ENCODE data around the gene HECW1. TPM values are rescaled to one million over a fixed set of nuclear protein-coding genes. Genes with fewer than 3 reads are reported as not detected.
A peak's percentile ranks its signal among the peaks of the same experiment; 100 is the strongest.
"Not testable (repeated sequence)": the region's sequence is repeated elsewhere in the genome, so short reads cannot be mapped to it uniquely, and the experiment has no call there.

The HECW1 gene
- polyA plus RNA-seq, 2 of the 4 experiments (the other 2 are of a cell fraction) = 11.3 TPM

DNA sequence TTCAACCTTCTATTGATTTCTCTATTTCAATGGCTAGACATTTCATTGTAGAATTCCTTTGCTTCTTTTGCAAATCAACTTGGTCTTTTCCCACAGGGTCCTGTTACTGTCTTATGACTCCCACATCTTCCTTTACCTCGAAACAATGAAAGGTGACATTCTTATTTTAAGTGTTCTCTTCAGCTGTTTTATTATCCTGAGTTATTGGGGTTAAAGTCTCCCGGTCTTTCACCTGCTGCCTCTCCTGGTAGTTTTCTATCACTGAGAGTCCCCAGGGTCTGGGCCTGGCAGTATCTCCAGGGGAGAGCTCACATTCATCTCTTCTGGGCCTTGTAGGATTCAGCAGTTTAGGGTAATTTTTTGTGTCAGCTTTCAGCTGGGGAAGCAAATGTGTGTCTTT lies 95.8 kb downstream of the HECW1 start:
- TF ChIP-seq RCOR1 (IDR thresholded peaks at IDR 0.05; ENCODE audit: low read depth, low read length) = no peak
- TF ChIP-seq ZFP36 (IDR thresholded peaks at IDR 0.05; ENCODE audit: borderline replicate concordance, partially characterized antibody) = no peak
- no peak for TF ChIP-seq JUNB (IDR thresholded peaks at IDR 0.05)
- TF ChIP-seq ZC3H11A (IDR thresholded peaks at IDR 0.05) = no peak
- no peak for TF ChIP-seq RAD21 (conservative IDR thresholded peaks at IDR 0.05 in 1 of 2, IDR thresholded peaks at IDR 0.05 in 1 of 2)
- no peak overlapping the region for H3K4me3 ChIP-seq
- DNase-seq (ENCODE audit: low read depth in 1 of 2, low spot score in 1 of 2) (no peak), FAIRE-seq (no peak), ATAC-seq (no peak)
- ChIA-PET POLR2A (no interaction called here), CTCF (interaction anchor here (0.9 to 1.8 kb wide), 3 partner anchors 9 to 267 kb away, joined by 3 to 4 read pairs (median 4); no protein-coding TSS in a partner anchor)
- no peaks in the 10 kb centered on the region for H3K9me3 ChIP-seq
- H3K27ac ChIP-seq = no peak overlapping the region
- H3K4me1 ChIP-seq = peaks cover 8% of the 10 kb centered on the region; the same call in 1 of the 3 replicates
- WGBS (ENCODE audit: missing lambda C conversion rate) = 43% methylated on average over 2 of the region's 2 CpGs
- no peak overlapping the region for H3K4me2 ChIP-seq

DNA sequence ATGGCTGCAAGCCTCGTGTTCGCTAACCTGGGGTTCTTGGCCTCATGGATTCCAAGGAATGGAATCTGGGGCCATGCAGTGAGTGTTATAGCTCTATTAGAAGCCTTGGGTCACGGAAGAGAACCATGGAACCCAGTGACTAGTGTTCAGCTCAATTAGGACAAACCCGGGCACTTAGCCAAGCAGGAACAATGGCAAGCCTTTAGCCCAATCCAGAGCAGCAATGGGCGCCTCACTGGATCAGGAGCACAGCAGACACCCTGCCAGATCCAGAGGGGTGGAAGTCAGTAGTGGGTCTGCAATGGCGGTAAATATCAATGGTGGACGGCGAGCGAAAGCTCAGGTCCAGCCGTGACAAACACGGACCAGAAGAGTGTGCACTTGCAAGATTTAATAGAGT lies 98.1 kb downstream of the HECW1 start:
- WGBS (ENCODE audit: missing lambda C conversion rate) = 86% methylated on average over 9 of the region's 11 CpGs
- FAIRE-seq; H3K4me3 ChIP-seq; H3K9me3 ChIP-seq; POLR2A ChIA-PET; DNase-seq (ENCODE audit: low read depth in 1 of 2, low spot score in 1 of 2); H3K4me2 ChIP-seq; ATAC-seq; H3K4me1 ChIP-seq; H3K27ac ChIP-seq: not testable (repeated sequence)
- CTCF ChIA-PET = interaction anchor here (0.7 to 1.6 kb wide), 5 partner anchors 10 to 628 kb away, joined by 3 read pairs; no protein-coding TSS in a partner anchor

DNA sequence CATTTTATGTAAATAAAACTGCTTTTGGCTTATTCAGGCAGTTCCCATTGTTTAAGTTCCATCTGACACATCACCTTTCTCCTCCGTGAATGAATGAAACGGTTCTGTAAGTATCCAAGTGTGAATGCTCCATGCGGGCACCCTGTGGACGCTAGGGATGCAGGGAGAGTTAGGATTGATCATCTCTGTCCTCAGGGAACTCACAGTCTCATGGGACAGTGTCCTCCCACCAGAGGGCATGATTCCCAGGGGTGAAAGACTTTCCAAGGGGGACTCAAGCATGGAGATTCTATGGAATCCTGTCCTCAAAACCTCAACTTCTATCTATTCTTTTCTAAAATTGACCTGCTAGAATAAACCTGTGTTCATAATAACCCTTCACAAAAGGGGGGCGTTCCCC lies 98.8 kb downstream of the HECW1 start:
- Histone ChIP-seq H3K4me3 (no peak overlapping the region), H3K27ac (no peak overlapping the region), H3K9me3 (no peaks in the 10 kb centered on the region), H3K4me2 (0 out of 3 replicates have a peak overlapping the region, but pooled peaks have one; percentile 1), H3K4me1 (no peaks in the 10 kb centered on the region)
- CTCF ChIA-PET = interaction anchor here (0.7 to 1.6 kb wide), 4 partner anchors 23 to 627 kb away, joined by 3 read pairs; no protein-coding TSS in a partner anchor
- ATAC-seq (peak; percentile 83 to 87; a peak in 5 of 6 replicates), DNase-seq (ENCODE audit: low read depth in 1 of 2, low spot score in 1 of 2) (peak; percentile 25 to 33), FAIRE-seq (peak; percentile 80)
- POLR2A ChIA-PET = no interaction called here
- WGBS (ENCODE audit: missing lambda C conversion rate) = 43% methylated on average over 5 of the region's 5 CpGs
- TF ChIP-seq HOXB13 (CRISPR knock-in tag; IDR thresholded peaks at IDR 0.05; ENCODE audit: low read depth) = no peak
- TF ChIP-seq FOSB (CRISPR knock-in tag; IDR thresholded peaks at IDR 0.05) = no peak
- TF ChIP-seq SMC3 (IDR thresholded peaks at IDR 0.05) = peak; percentile 43; the same call in 2 of the 3 replicates
- no peak for TF ChIP-seq HEYL (CRISPR knock-in tag; IDR thresholded peaks at IDR 0.05)
- TF ChIP-seq, protein P1, sequence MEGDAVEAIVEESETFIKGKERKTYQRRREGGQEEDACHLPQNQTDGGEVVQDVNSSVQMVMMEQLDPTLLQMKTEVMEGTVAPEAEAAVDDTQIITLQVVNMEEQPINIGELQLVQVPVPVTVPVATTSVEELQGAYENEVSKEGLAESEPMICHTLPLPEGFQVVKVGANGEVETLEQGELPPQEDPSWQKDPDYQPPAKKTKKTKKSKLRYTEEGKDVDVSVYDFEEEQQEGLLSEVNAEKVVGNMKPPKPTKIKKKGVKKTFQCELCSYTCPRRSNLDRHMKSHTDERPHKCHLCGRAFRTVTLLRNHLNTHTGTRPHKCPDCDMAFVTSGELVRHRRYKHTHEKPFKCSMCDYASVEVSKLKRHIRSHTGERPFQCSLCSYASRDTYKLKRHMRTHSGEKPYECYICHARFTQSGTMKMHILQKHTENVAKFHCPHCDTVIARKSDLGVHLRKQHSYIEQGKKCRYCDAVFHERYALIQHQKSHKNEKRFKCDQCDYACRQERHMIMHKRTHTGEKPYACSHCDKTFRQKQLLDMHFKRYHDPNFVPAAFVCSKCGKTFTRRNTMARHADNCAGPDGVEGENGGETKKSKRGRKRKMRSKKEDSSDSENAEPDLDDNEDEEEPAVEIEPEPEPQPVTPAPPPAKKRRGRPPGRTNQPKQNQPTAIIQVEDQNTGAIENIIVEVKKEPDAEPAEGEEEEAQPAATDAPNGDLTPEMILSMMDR (IDR thresholded peaks at IDR 0.05) = peak; percentile 46
- TF ChIP-seq BHLHE40 (IDR thresholded peaks at IDR 0.05; ENCODE audit: low read depth, low read length) = no peak
- no peak for TF ChIP-seq KDM1A (IDR thresholded peaks at IDR 0.05; ENCODE audit: low read depth)
- TF ChIP-seq, protein P2, sequence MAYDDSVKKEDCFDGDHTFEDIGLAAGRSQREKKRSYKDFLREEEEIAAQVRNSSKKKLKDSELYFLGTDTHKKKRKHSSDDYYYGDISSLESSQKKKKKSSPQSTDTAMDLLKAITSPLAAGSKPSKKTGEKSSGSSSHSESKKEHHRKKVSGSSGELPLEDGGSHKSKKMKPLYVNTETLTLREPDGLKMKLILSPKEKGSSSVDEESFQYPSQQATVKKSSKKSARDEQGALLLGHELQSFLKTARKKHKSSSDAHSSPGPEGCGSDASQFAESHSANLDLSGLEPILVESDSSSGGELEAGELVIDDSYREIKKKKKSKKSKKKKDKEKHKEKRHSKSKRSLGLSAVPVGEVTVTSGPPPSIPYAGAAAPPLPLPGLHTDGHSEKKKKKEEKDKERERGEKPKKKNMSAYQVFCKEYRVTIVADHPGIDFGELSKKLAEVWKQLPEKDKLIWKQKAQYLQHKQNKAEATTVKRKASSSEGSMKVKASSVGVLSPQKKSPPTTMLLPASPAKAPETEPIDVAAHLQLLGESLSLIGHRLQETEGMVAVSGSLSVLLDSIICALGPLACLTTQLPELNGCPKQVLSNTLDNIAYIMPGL (CRISPR knock-in tag; IDR thresholded peaks at IDR 0.05; ENCODE audit: borderline replicate concordance) = no peak
- TF ChIP-seq, protein P3, sequence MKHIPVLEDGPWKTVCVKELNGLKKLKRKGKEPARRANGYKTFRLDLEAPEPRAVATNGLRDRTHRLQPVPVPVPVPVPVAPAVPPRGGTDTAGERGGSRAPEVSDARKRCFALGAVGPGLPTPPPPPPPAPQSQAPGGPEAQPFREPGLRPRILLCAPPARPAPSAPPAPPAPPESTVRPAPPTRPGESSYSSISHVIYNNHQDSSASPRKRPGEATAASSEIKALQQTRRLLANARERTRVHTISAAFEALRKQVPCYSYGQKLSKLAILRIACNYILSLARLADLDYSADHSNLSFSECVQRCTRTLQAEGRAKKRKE (CRISPR knock-in tag; IDR thresholded peaks at IDR 0.05; ENCODE audit: low read depth) = no peak
- TF ChIP-seq GATA3 (IDR thresholded peaks at IDR 0.05; ENCODE audit: borderline replicate concordance) = no peak
- TF ChIP-seq NPAS2 (CRISPR knock-in tag; IDR thresholded peaks at IDR 0.05; ENCODE audit: borderline replicate concordance) = no peak
- TF ChIP-seq HOXB5 (CRISPR knock-in tag; IDR thresholded peaks at IDR 0.05) = no peak
- TF ChIP-seq JUNB (IDR thresholded peaks at IDR 0.05) = no peak
- TF ChIP-seq RAD21 (conservative IDR thresholded peaks at IDR 0.05 in 1 of 2, IDR thresholded peaks at IDR 0.05 in 1 of 2) = peak; percentile 31 to 35; a peak in 3 of 5 replicates
- TF ChIP-seq FOSL2 (IDR thresholded peaks at IDR 0.05) = no peak
- no peak for TF ChIP-seq FOSL2 (CRISPR knock-in tag; IDR thresholded peaks at IDR 0.05)
- TF ChIP-seq HDAC2 (IDR thresholded peaks at IDR 0.05) = no peak
- TF ChIP-seq TFCP2L1 (CRISPR knock-in tag; IDR thresholded peaks at IDR 0.05) = no peak
- TF ChIP-seq, protein P4, sequence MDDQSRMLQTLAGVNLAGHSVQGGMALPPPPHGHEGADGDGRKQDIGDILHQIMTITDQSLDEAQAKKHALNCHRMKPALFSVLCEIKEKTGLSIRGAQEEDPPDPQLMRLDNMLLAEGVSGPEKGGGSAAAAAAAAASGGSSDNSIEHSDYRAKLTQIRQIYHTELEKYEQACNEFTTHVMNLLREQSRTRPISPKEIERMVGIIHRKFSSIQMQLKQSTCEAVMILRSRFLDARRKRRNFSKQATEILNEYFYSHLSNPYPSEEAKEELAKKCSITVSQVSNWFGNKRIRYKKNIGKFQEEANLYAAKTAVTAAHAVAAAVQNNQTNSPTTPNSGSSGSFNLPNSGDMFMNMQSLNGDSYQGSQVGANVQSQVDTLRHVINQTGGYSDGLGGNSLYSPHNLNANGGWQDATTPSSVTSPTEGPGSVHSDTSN (IDR thresholded peaks at IDR 0.05) = no peak
